Measurements from ENCODE around the gene IFNLR1.

Gene IFNLR1

DNA sequence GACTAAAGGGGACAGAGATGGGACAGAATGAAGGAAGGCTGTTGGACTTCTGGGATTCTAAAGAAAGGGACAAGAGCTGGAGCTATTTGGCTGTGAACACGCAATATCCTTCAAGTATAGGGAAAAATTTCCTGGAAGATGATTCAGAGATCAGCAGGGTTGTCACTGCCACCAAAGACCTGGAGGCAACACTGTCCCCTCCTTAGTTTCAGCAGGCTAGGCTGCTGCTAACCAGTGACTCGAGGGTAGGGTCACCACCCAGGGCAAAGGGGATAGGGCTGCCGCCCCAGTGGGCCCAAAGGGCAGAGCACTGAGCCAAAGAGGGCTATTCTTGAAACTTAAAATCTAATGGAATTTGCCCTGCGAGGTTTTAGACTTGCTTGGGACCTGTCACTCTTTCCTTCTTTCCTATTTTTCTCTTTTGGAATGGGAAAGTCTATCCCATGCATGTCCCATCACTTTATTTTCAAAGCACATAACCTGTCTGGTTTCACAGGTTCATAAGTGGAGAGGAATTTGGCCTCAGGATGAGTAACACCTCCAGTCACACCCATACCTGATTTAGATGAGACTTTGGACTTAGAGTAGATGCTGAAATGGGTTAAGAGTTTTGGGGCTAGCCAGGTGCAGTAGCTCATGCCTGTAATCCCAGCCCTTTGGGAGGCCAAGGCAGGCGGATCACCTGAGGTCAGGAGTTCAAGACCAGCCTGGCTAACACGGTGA, 11.9 kb downstream of the IFNLR1 start:
- no peak for DNase-seq

DNA sequence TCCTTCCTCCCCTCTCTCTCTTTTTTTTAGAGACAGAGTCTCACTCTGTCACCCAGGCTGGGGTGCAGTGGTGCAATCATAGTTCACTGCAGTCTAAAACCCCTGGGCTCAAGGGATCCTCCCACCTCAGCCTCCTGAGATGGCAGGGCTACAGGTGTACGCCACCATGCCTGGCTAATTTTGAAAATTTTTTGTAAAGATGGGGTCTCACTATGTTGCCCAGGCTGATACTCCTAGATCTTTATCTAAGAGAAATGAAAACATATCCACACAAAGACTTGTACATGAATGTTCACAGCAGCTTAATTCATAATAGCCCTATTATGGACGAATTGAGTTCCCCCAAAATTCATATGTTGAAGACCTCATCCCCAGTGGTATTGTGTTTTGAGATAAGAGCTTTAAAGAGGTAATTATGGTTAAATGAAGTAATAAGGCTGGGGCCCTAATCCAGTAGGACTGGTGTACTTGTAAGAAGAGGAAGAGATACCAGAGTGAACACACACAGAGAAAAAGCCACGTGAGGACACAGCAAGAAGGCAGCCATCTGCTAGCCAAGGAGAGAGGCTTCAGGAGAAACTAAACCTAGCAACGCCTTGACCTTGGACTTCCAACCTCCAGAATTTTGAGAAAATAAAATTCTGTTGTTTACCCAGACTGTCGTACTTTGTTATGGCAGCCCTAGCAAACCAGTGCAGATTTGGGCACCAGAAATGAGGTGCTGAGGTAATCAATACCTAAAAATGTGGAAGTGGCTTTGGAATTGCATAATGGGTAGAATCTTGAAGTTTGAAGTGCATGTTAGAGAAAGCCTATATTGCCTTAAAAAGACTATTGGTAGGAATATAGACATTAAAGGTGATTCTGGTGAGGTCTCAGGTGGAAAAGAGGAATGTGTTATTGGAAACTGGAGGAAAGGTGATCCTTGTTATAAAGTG, 13.2 kb downstream of the IFNLR1 start:
- no peak for DNase-seq

DNA sequence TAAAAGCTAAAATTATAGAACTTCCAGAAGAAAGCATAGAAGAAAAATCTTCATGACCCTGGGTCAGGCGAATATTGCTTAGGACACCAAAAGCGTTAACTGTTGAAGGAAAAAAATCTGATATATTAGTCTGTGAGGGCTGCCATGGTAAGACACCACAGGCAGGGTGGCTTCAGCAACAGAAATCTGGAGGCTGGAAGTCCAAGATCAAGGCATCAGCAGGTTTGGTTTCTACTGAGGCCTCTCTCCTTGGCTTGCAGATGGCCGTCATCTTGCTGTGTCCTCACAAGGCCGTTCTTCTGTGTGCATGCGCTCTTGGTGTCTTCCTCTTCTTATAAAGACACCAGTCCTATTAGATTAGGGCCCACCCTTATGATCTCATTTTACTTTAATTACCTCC, 14.5 kb downstream of the IFNLR1 start:
- DNase-seq = no peak

DNA sequence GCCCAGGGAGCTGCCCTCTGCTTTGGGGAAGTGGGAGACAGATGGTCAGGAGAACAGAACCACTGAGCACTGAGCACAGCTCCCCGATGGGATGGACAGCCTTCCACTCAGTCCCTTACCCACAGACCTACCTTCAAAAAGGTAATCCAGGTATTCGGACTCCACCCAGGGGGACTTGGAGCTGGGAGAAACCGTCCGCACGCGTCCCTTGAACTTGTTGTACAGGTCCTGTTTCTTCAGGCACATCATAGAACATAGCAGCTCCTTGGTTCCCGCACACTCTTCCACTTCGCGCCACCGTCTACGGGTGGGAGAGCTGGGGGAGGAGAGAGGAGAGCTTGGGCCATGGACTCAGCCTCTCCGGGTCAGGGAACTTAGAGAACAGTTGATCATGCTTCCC, 17.8 kb downstream of the IFNLR1 start:
- no peak for DNase-seq

DNA sequence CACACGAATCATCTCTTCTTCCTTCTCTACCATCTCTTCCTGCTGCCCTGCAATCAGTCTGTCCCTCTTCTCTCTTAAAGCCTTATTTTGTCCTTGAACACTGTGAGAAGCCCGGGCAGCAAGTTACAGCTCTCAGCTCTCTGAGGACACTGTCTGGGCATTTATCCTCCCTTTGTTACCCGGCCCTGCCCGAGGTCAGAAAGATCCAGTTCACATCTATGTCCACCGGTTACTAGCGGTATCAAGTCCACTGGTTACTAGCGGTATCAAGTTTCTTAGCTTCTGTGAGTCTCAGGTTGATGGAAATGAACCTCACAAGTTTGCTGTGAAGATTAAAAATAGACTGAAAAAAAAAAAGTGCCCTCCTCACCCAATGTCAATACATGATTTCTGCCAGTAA, 18.8 kb downstream of the IFNLR1 start:
- DNase-seq = no peak

DNA sequence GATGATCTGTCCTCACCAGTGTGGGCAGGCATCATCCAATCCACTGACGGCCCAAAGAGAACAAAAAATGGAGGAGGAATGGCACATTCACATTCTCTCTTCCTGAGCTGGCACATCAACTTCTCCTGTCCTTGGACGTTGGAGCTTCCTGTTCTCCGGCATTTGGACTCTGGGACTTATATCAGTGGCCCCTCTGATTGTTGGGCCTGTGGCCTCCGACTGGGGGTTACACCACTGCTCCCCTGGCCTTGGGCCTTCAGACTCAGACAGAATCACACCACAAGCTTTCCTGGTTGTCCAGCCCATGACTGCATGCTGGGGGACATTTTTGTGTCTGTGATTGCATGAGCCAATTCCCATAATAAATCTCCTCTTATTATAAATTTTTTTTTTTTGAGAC, 20.1 kb downstream of the IFNLR1 start:
- no peak for DNase-seq

DNA sequence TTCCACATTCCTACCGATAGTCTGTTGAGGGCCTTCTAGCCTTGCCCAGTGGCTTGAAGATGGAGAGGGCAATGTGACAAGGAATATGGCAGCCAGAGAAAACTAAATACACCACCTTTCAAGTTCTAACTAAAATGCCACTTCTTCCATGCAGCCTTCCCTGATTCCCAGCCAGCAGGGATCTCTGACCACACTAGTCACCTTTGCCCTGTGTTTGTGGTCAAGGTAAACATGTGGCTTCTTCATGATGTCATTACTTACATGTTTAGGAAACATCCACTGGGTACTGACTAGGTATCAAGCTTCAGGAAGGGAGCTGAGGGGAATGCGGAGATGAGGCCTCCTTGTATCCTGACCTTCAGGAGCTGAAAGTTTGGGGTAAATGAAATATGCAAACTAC, 21.6 kb downstream of the IFNLR1 start:
- no peak for DNase-seq

DNA sequence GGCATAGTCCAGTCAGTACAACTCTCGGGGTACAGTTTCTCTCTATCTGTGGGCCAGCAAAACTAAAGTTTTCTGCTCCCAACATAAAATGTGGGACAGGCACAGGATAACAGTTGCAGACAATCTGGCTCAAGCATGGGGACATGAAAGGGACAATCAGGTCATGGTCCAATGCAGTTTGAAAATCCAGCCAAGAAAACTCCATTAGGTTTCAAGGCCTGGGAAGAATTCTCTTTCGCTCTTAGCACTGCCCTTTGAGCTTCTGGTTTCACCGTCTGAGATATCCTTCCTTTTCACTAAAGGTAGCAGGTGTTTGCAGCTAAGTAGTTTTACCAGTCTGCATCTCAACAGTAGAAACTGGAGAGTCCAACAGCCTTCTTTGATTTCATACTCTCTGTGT, 23.1 kb downstream of the IFNLR1 start:
- no peak for DNase-seq

DNA sequence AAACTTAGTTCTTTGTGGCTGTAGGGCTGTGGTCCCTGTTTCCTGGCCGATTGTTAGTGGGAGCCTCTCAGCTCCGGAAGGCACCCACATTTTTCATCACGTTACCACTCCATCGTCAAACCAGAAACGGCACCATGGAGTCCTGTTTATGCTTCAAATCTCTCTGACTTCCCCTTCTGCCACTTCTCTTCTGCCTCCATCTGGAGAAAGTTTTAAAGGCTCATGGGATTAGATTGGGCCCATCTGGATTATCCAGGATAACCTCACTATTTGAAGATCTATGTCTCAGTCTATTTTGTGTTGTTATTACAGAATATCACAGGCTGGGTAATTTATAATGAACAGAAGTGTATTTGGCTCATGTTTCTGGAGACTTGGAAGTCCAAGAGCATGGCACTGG, 24.9 kb downstream of the IFNLR1 start:
- no peak for DNase-seq

DNA sequence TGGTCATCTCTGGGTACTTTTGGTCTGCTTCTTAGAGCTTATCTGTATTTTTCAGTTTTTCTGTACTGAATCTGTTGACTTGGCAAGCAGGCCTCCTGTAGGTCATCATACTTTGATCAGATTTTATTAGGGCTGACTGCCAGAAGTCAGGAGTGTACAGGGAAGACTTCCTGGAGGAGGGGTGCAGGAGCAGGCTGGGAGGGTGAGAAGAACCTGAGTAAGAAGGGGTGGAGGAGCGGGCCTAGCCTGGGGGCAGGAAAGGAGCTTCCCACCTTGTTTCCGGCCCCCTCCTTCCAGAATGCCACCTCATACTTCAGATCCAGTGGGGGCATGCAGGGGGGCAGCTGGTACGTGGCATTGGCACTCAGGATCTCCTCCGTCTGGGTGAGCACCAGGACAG, 25.8 kb downstream of the IFNLR1 start:
- no peak for DNase-seq

DNA sequence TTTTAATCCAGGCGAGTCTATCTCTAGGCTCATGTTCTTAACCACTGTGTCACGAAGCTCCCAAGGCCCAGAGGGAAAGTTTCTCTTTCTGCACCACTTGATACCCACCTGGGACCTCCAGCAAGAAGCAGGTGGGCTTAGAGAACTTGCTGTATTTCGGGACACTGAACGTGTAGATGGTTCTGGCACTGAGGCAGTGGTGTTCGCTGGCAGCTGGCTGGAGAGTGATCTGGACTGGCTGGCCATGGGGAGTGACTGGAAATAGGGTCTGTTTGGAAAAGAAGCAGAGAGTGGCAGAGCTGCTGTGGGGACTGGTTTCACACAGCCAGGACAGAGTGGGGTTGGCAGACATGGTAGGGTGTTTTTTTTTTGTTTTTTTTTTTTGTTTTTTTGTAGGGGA, 27.7 kb downstream of the IFNLR1 start:
- DNase-seq = no peak

DNA sequence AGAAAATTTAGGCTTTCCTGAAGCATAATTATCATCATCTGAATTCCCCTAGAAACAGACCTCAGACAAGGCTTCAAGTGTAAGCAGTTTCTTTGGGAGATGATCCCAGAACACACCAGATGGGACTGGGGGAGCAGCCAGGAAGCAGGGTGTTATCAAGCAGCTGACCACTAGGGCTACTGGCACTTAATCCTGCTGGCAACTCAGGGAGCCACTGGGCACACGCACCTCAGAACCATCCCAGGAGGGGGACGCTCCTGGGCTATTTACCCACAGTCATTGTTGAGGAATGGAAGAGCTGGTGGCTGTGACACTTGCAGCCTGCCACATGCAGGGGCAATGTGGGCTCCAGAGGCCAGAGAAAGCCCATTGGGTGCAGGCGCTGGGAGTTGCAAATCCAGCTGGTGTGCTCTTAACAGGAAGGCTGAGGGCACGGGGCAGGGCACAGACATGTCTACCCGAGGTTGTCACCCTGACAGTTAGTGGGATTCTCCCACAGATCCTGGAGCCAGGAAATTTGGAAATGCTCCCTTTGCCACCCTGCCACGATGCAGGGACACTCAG, 29.1 kb downstream of the IFNLR1 start:
- no peak for DNase-seq

DNA sequence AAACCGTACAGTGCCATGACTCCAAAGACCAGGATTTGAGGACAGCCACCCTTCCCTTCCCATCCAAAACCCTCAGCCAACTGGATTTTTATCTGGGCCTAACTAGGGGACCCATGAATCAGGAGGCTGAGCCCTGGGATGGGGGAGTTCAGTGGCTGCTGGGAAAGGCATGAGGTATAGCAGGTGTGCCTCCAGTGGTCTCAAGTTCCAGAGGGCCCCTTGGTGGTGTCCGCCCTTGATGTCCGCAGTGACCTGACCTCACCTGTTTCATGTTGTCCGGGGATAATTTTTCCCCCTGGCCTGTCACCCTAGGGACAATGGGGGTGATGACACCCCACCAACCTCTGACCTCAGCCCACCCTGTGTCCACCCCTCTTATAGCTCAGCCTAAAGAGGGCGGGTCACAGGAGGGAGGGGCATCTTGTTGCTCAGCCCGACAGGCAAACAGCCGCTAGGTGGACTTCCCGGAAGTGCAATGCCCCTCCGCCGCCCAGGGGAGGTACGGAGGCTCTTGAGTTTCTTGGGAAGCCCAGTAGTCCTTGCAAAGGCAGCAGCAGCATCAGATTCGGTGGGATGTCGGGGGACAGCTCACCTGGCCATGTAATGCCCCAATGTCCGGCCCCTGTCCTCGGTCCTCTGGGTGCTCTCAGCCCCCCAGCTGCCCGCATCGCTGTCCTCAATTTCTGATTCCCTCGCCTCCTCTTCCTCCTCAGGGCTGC, 30.4 kb downstream of the IFNLR1 start:
- DNase-seq = no peak

DNA sequence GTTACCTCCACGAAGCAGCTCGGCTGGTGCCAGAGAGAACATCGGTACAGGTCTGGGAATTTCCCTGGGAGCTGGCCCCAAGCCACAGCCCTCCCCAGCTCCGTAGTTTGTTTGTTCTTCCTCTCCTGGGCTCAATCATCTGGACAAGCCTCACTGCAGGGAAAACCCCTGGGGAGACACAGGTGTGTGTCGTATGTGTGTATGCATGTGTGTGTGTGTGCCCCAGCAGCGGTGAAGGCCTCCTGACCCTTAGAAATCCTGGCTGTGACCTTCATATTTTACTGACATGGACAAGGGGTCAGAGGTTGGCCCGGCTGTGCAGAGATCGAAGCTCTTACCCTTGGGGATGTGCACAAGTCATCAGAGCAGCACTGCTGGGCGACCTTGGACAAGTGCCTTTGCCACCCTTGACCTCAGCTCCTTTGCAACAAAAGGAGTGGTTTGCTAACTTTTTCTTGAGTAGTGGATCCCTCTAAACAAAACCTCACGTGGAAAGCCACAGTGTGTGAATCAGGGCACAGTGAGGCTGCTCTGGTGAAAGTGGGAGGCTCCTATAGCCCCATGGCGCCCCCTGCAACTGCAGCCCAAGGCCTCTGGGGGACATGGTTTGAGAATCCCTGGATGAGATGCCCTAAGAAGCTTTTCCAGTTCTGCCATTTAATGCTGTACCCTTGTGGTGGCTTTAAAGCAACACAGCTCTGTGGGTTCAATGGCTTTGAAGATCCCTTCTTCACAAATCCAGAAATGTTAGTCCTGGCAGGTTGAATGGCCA, 31.9 kb downstream of the IFNLR1 start:
- DNase-seq = no peak

DNA sequence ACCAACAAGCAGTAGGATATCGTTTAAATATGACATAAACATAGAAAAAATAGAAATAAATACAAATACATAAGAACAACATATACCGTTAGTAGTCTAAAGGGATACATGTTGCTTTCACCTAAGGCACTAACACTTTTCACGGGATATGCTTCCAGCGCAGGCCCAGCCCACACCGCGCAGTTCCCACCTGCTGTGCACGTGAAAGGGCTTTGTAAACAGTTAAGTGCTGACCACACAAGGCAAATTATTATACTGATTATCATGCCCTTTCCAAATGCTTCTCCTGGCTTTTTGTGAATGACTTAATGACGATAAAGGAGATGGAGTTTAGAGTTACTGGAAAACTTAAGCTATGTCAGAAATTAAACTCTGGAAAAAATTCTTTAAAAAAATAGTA, 32.9 kb downstream of the IFNLR1 start:
- no peak for DNase-seq

DNA sequence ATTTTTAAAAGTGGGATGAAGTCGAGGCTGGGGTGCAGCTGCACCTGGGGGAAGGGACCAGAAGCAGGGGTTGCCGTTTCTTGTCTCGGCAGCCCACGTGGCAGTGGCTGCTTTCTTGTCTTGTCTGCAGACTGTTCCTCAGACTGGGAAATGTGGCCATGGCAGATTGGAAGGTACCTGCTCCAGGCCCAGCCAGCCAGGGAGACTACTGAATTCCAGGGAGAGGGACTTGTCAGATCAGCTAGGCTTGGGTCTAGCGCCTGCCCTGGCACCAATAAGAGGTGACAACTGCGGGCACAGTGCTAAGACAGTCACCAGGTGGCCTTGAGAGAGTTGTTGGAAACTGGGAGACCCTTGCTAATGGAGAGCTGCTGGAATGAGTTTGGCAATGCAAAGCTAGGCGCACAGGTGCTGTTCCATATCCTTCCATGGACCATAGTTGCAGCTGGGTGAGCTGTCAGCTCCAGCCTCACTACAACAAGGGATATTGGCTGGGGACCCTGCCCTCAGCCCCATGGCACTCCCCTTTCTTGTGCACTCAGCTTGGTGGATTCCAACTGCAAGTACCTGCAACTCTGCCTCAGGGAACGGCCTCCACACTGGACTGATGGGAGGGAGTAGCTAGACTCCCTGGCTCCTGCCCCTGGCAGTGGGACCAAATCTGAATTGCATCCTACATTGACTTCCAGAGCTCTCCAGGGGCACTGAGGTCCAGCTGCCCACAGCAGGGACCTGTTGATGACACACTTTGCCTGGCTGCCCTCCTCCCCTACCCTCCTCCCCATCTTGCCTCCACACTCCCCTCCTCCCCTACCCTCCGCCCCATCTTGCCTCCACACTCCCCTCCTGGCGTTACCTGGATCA, 34.2 kb downstream of the IFNLR1 start:
- no peak for DNase-seq

DNA sequence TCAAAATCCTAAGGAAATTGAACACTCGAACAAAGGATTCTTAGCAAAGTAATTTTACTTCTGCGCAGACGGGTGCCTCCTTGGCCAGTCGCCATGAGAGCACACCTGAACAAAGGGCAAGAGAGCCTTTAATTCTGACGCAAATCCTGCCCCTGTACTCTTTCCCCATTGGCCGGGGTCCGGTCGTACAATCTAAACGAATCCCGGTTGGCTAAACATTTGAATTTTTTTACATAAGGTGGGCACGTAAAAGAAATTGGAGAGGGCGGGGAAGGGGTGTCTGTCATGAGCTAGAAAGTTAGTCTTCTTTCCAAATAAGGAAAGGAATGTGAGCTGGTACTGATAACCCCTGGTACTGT, 35.9 kb downstream of the IFNLR1 start:
- no peak for DNase-seq

DNA sequence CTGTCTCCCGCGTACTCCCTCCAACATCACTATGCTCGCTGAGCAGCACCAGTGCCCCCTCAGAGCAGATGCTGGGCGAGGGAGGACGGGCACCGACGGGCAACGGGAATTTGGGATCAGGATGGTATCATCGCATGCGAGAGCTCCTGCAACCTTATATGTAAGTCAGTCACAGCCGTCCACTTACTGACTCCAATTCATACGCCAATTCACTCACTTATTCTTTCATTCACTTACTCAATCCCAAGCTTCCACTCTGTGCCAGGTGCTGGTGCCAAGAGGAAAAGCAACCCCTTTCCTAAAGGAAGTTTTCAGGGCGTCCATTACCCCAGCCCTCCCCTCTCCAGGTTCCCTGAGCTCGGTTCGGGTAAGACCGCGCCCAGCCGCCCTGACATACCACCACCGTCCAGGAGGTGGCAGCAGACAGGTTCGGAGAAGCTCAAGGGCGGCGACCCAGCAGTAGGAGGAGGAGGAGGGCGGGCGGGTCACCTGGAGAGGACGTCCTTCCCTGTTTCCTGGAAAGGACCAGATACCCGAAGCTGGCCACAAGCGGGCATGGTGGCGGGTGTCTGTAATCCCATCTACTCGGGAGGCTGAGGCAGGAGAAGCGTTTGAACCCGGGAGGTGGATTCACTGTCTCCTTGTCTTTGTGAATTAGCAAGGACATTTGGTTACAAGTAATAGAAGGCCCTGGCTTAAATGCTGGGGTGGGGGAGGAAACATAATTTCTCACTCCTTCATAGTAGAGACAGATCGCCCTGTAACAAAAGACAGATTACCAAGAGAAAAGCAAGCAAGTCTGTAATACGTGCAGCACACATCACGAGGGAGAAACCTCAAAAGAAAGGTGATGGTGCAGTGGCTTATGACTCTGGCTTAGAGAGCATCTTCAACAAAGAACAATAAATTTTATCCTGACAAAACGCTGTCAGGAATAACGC, 36.6 kb downstream of the IFNLR1 start:
- DNase-seq = peak; percentile 78

DNA sequence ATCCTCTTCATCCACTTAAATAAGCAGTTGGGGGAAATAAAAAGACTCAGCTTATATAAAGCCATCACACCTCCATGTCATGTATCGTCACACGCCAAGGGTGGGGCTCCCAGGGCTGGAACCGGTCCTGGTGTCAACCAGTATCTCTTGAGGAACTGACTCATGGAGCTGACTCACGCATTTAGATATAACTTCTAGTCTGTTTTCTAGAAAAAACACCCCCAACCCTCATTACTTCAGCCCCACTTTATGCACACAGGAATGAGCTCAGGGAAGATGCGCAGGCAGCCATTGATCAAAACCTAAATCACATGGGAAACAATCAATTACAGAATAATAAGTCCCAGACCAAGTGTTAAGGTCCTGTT, 37.2 kb downstream of the IFNLR1 start:
- DNase-seq = peak; percentile 51

DNA sequence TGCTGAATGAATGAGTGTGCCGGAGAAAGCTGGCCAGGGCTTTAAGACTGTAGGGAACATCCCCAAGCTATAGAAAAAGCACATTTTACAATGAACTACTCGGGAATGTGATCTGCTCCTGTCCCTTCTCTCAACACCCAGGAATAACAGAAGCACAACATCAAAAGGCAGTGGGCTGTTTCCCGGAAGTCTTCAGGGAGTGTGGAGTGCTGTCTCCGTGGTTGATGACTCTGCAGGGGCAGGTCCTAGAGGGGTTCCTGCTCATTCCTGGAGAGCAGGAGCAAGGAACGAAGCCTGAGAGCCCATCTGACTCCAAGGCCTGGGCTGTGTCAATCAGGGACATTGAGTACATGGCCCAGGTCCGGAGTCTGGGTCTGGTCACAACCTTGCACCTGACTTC, 39.3 kb downstream of the IFNLR1 start:
- no peak for DNase-seq

DNA sequence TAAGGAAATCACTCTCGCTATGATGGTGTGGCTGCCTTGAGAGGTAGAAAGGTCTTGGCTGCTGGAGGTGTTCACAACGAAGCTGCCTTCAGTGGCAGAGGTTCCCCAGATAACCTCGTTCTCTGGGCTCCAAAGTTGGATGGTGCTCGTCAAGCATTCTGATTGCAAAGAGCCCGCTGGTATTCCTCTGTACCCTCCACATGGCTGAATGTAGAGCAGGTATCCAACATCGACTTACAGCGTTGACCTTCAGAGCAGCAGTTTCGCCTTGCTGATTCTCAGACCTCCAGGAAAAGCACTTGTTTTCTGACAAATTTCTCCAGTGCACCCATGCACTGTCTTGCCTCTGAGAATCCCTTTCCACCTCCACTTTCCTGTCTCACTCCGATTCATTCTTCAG, 39.9 kb downstream of the IFNLR1 start:
- no peak for DNase-seq

Data from stimulated activated naive CD4-positive, alpha-beta T cell treated with Interleukin-2 at 50 U/mL for 16 hours (primary cell).